8988T (cell line): ENCODE measurements around the gene EIF4E2.
"Not testable (repeated sequence)": the region's sequence is repeated elsewhere in the genome, so short reads cannot be mapped to it uniquely, and the experiment has no call there.

Experiments
- DNase-seq: peaks from one replicate; pipeline ENCODE4 v3.0.0; 2011

EIF4E2 gene

DNA sequence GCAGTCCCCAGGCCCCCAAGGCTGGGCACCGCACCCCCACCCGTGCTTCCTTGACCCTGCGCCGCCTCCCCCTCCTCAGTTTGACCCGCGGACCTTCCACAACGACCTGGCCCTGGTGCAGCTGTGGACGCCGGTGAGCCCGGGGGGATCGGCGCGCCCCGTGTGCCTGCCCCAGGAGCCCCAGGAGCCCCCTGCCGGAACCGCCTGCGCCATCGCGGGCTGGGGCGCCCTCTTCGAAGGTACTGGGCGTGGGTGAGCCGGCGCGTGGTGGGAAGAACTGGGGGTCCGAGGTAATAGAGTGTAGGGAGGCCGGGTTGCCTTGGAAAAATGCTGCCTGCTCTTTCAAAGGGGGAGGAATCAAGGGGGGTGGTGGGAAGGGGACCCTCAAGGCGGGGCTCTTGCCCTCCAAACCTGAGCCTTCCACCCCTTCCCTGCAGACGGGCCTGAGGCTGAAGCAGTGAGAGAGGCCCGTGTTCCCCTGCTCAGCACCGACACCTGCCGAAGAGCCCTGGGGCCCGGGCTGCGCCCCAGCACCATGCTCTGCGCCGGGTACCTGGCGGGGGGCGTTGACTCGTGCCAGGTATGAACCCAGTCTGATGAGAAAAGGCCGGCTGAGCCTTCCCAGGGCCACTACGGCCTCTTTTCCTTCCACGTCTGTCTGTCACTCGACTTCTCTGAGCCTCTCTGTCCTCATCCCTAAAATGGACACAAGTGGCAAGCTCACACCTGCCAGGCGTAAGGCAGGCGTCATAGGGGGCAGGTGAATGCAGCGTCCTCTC, 27.7 kb upstream of the EIF4E2 start:
- DNase-seq: no peak

DNA sequence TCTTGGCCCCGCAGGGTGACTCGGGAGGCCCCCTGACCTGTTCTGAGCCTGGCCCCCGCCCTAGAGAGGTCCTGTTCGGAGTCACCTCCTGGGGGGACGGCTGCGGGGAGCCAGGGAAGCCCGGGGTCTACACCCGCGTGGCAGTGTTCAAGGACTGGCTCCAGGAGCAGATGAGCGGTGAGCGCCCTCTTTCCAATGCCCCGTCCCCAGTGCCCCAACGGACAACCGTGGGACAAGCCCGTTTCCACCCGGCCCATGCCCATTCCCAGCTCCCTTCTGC, 27.1 kb upstream of the EIF4E2 start:
- no peak for DNase-seq

DNA sequence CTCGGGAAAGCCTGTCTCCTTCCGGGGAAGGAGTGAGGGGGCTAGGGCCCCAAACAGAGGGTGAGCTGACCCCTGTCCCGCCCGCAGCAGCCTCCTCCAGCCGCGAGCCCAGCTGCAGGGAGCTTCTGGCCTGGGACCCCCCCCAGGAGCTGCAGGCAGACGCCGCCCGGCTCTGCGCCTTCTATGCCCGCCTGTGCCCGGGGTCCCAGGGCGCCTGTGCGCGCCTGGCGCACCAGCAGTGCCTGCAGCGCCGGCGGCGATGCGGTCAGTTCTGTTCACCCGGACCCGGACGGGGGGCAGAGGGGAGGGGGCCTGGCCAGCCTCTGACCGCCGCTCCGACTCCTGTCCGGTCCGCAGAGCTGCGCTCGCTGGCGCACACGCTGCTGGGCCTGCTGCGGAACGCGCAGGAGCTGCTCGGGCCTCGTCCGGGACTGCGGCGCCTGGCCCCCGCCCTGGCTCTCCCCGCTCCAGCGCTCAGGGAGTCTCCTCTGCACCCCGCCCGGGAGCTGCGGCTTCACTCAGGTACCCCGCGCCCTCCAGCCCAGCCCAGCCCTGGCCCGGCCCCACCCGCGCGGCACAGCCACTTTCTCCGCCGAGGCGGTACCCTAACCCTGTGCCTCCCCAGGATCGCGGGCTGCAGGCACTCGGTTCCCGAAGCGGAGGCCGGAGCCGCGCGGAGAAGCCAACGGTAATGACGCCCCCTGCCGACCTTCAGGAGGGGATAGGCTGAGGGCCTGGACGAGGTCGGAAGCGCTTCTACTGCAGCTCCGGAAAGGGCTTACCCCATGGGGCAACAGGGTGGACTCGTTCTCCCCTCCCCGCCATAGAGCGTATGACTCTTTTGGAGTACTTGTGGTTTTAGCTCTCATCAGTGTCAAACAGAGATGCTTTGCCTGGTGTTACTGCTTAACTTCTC, 26.5 kb upstream of the EIF4E2 start:
- DNase-seq: peak; percentile 74

DNA sequence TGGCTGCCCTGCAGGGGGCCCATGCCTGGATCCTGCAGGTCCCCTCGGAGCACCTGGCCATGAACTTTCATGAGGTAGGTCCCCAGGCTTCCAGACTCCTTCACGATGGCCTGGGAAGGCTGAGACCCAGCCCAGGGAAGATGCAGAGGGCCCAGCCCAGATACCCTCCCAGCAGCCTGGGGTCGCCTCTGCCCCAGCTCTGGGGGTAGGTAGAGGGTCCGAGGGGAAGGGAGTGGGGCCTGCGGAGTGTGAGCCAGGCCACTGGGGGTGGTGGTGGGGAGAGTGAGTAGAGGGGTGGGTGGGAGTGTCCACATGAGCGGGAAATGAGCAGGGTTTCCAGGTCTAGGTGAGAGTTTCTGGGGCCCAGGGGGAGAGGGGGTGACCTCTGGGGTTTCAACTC, 25.7 kb upstream of the EIF4E2 start:
- DNase-seq: no peak

DNA sequence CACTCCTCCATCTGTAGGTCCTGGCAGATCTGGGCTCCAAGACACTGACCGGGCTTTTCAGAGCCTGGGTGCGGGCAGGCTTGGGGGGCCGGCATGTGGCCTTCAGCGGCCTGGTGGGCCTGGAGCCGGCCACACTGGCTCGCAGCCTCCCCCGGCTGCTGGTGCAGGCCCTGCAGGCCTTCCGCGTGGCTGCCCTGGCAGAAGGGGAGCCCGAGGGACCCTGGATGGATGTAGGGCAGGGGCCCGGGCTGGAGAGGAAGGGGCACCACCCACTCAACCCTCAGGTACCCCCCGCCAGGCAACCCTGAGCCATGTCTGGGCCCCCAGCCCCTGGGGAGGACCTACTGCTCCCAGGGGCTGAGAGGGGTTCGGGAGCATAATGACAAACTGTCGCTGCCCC, 25.3 kb upstream of the EIF4E2 start:
- no peak for DNase-seq

DNA sequence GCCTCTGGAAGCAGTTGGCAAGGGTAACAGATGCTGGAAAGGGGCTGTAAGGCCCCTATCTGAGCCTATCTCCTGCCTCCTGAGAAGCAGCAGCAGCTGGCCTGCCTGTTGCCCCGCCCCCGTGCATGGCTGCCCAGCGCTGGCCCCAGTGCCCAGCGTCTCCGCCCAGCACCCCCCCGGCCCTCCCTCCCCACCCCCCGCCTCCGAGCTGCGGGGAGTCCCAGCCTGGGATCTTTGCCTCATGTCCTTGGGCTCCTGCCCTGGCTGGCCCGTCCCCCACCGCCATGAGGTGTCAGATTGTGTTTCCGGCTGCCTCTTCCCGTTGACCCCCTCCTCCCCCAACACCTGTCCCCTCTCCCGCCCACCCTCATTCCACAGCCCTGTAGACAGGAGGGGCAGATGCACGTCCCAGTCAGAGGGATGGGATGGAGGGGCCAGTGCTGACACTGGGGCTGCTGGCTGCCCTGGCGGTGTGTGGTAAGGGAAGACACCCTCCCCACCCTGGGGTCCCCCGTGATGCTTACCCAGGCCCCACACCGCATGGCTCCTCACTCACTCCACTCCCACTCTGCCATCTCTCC, 24.6 kb upstream of the EIF4E2 start, which contains the start of gene CHRND:
Gene CHRND (plus strand): TSS at position 370 of the 581 bp plus-strand sequence. CDS start 56 bp downstream, at position 426.
- DNase-seq: no peak

DNA sequence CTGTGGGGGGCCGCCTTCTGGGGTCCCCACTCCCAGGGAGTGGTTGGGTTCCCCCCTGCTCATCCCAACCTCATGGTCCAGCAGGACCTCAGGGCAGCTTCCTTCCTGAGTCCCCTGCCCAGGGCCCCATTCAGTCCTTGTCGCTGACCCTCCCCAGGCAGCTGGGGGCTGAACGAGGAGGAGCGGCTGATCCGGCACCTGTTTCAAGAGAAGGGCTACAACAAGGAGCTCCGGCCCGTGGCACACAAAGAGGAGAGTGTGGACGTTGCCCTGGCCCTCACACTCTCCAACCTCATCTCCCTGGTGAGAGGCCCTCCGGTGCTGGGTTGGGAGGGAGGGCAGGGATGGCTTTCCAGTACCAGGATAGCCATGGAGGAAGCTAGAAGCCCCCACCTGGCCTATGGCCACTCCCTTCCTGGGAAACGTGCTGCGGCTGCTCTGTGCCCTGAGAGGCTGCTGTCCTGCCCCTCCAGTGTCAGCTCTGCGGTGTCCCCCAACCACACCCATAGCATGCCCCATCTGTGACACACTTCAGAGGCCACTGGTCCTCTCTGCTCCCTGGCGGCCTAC, 24.0 kb upstream of the EIF4E2 start:
- no peak for DNase-seq

DNA sequence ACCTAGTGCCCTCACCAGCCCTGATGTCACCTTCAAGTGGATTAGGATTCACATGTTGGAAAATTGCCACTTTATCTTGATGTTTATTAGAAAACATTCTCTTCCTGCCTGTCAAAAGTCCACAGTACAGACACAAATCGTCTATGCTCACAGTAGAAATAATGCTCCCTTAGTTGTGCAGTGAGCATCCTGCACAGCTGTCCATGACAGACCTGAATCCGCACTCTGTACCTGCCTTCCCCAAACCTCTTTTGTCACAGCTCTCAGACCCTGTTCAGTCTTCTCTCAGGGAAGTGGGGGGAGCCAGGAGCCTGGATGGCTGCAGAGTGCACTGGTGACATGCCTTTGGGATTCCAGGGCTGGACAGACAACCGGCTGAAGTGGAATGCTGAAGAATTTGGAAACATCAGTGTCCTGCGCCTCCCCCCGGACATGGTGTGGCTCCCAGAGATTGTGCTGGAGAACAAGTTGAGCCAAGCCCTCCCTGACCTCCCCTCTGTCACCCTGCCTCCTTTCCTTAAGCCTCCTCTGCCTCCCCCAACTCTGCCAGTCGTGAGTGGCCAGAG, 22.5 kb upstream of the EIF4E2 start:
- DNase-seq: no peak

DNA sequence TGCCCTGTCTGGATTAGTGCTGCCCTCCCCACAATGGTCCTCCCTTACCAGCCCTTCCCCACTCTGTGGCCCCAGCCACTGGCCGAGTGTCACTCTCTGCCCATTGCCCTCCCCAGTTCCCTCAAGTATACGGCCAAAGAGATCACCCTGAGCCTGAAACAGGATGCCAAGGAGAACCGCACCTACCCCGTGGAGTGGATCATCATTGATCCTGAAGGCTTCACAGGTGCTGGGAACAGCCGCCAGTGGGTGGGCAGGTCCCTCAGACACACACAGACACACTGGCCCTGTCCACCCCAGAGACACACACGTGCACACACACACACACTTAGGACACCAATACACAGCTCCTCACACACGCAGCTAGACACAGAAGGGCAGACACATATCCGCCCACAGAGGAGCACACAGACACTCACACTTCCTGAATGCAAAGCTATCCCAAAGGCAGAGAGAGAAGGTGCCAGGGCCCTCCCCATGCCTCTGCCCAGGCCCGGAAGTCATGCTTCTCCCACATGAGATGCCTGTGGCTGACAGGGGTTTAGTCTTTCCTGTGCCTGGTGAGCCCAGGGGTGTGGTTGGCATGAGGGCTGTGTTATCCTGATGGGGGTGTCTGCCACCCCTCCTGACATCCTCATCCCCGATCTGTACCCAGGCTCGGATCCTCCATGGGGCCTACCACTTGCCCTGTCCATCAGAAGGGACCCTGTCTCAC, 21.6 kb upstream of the EIF4E2 start:
- DNase-seq: no peak

DNA sequence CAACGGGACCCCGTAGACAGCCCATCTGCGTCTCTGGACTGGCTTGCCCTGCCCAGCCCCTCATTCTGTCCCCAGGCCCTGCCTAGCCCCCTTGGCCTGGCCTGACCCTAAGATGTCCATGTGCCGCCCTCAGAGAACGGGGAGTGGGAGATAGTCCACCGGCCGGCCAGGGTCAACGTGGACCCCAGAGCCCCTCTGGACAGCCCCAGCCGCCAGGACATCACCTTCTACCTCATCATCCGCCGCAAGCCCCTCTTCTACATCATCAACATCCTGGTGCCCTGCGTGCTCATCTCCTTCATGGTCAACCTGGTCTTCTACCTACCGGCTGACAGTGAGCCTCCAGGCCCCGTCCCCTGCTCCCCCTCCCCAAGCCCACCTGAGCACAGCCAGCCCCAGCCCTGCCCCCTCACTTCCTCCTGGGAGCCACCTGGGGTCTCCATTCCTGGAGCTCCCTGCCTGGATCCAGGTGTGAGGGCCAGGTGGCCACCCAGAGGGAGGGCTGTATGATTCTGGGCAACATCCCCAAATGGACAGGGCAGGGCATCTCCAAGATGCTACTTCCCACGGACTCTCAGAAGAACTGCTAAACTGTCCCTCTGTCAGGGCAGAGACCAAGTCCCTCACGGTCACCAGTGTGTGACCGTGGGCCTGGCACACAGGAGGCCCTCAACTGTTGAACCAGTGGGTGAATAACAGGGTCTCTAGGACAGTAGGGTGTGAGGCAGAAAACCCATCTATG, 20.5 kb upstream of the EIF4E2 start:
- DNase-seq: no peak

DNA sequence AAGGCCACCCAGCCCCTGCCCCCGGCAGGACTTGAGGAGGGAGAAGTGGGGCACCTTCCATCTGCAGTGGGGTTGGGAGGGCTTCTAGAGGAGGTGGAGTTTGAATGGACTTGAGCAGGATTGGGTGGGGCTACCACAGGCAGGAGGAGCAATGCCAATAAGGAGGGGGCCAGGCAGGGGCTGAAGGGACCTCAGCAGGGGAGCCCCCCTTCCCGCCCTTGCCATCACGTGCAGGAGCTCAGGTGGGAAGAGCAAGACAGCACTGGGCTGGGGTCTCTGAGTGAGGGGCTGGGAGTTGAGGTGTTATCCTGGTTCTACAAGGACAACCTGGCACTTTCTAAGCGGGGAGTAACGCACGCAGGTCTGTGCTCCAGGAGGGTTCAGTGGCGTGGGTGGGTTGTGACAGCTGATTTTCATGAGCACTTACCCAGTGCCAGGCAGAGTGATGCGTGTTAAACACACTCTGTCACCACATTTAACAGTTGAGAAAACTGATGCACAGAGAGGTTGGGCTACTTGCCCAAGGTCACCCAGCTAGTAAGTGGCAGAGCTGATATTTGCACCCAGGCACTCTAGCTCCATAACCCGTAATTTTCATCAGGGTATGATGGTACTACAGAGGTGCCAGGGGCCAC, 19.7 kb upstream of the EIF4E2 start:
- DNase-seq: no peak

DNA sequence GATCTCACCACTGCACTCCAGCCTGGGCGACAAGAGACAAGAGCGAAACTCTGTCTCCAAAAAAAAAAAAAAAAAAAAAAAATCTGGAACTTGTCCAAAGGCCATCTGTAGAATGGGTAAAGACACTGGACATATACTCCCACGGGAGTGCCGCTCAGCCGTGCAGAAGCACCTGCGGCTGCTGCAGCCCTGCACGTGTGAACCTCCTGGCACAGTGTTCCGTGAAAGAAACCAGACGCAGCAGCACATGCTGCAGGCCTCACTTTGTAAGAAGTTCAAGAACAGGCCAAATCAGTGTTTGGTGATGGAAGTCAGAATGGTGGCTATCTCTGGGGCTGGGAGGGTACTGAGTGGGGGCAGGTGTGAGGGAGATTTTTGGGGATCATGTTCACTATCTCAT, 18.1 kb upstream of the EIF4E2 start:
- DNase-seq: no peak

DNA sequence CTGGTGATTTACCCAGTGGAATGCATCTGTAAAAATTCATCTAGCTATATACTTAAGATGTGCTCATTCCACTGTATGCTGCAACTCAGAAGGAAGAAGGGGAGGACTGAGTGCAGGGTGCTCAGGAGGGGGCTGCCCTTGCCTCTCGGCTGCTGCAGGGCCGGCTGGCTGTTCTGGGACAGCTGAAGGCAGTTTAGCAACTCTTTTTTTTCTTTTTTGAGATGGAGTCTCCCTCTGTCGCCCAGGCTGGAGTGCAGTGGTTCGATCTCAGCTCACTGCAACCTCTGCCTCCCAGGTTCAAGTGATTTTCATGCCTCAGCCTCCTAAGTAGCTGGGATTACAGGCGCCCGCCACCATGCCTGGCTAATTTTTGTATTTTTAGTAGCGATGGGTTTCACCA, 17.7 kb upstream of the EIF4E2 start:
- DNase-seq: not testable (repeated sequence)

DNA sequence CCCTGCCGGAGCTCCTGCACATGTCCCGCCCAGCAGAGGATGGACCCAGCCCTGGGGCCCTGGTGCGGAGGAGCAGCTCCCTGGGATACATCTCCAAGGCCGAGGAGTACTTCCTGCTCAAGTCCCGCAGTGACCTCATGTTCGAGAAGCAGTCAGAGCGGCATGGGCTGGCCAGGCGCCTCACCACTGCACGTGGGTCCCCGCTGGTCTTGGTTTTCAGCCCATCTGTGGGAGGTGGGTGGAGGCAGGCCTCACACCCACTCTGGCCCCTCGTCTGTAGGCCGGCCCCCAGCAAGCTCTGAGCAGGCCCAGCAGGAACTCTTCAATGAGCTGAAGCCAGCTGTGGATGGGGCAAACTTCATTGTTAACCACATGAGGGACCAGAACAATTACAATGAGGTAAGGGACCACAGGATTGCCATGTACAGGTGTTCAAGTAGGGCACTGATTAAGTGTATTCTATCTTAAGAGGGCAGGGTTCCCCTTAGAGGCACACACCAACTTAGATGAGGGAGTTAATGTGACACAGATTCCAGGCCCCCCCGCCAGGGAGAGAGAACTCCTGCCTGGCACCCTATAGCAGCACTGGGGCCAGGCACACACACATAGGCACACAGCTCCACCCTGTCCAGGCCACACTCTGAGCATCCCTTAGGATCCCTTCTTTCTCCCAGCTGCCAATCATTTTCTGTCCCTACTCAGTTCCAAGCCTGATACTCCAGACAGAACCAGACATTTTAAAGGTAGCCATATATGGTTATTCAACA, 16.4 kb upstream of the EIF4E2 start:
- DNase-seq: no peak

DNA sequence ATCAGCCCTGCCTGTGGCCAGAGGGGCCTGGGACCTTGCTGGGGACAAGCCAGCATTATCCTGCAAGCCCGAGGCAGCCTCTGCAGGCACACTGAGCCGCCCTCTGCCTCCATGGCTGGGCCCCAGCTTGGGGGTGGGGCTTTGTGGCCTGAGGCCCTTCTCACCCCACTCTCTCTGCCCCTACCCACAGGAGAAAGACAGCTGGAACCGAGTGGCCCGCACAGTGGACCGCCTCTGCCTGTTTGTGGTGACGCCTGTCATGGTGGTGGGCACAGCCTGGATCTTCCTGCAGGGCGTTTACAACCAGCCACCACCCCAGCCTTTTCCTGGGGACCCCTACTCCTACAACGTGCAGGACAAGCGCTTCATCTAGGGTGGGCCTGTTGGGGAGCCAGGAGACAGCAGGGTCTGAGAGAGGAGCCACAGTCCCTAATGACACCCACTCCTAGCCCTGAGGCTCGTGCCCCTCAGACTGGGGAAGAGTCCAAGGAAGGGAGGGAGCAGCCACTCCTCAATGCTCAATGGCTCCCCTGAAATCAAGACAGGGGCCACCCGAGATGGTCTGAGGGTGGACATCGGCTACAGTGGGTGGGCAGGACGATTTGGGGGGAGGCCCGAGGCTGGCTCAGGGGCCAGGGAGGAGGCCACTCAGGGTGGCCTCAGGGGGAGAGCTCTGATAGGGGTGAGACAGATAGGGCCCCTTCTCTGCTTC, 15.4 kb upstream of the EIF4E2 start:
- DNase-seq: no peak

DNA sequence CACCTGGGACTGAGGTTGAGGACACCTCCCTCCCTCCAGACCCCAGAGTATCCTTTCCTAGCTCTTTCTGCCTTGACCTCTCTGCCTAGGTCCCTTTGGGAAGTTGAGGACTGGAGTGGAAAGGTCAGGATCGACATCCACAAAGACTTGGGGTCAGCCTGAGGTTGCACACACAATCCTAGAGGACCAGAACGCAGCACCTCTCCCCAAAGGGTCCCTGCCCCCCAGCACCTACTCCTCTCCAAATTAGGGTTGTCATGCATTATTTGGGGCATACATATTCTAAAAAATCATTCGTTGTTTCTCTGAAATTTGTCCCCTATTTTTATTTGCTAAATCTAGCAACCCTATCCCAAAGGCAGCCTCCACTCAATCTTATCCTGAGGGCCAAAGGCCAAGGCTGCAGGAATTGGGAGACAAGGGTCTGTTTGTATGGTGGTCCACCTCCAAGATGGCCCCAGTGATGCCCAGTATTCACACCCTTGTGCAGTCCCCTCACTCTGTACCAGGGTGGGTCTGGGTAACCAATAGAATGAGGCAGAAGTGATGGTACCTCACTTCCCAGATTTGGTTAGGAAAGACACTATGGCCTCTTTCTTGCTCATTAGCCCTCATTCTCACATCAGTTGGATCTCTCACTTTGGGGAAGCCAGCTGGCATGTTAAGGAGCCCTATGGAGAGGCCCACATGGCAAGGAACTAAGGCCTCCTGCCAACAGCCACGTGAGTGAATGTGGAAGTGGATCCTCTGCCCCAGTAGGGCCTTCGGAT, 14.5 kb upstream of the EIF4E2 start:
- no peak for DNase-seq

DNA sequence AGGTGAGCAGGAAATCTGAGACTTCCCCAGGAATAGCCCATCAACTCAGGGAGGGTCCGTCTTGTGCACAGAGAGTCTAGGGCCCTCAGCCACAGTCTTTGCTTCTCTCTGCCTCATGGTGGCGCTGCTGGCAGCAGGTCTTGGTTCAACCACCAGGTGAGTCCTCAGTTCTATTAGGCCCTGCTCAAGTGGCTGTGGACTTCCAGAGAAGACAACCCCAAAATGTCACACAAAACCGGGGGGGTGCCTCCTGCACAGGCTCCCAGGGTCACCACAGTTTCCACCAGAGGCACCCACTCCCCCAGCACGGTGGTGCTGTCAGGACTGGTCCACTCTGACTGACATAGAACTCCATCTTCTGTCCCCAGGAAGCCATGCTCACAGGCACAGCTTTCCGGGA, 13.4 kb upstream of the EIF4E2 start:
- DNase-seq: peak; percentile 70

DNA sequence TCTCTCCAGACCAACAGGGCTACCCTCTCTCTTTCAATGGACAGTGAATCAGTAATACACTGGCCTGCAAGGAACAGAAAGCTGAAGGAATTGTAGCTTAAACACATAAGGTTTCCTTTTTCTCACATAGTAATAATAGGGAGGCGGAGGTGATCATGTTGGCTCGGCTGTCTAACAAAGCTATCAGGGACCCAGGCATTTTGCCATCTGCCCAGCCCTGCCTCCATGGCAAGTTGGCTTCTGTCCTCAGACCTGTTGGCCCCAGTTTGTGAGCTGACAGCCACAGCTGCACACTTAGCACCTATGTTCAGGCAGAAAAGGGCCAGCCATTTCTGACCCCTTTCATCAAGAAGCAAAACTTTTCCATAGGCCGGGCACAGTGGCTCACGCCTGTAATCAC, 13.0 kb upstream of the EIF4E2 start:
- no peak for DNase-seq

DNA sequence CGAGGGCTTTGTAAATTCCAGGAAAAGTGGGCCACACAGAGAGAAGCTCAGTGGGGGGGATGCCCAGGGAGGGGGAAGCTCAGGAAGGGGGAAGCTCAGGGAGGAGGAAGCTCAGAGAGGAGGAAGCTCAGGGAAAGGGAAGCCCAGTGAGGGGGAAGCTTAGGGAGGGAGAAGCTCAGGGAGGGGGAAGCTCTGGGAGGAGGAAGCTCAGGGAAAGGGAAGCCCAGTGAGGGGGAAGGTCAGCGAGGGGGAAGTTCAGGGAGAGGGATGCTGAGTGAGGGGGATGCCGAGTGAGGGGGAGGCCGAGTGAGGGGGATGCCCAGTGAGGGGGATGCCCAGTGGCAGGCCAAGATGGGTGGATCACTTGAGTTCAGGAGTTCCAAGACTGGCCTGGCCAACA, 11.8 kb upstream of the EIF4E2 start:
- no peak for DNase-seq
